Endothelial cell of umbilical vein (primary cell): ENCODE measurements around the gene TSPAN4. TPM values are rescaled to one million over a fixed set of nuclear protein-coding genes. Genes with fewer than 3 reads are reported as not detected.

ENCODE experiments used
- BruUV-seq: library from RNA; stranded (reverse); fragments of 400-500 nt; replicated peaks from 2 replicates; lab custom pipeline; 2021; lab: Mats Ljungman, UMichigan
- CTCF ChIA-PET: fragments of 300-600, 350-600 bp; sonication (Branson Sonifier 250); formaldehyde crosslinking; loops from one replicate; lab custom pipeline; 2021; ENCODE audit warnings: antibody characterized with exemption, inconsistent platforms; lab: Charles Lee
- POLR2A ChIA-PET: fragments of 300-600, 350-600 bp; sonication (Branson Sonifier 250); formaldehyde crosslinking; loops from one replicate; lab custom pipeline; 2021; ENCODE audit warnings: antibody characterized with exemption, inconsistent platforms; lab: Charles Lee
- DNase-seq: peaks from one replicate; pipeline ENCODE4 v3.0.0-alpha.2; 2011; ENCODE audit warnings: low read depth, low spot score
- FAIRE-seq: peaks from 2 replicates; lab custom pipeline; 2011; peaks lifted over from hg19 to GRCh38; lab: Jason Lieb, UNC
- H2AFZ ChIP-seq: 2 replicates; pipeline ENCODE4 v1.6.0; 2012; ENCODE audit warnings: low read depth, low read length, control low read depth, inconsistent platforms
- H3K27ac ChIP-seq: 2 replicates; pipeline ENCODE4 v1.5.1; 2011; ENCODE audit warnings: low read depth, mild to moderate bottlenecking, control low read depth, low read length, moderate library complexity; ENCODE audit not compliant: insufficient read depth
- H3K27me3 ChIP-seq, 2 experiments: 2 replicates each; pipeline versions ENCODE4 v1.6.0 to v1.6.1; 2011; ENCODE audit warnings: low read length in 2 of 2, mixed read lengths in 1 of 2; ENCODE audit not compliant: control insufficient read depth in 2 of 2, insufficient read depth in 2 of 2
- H3K36me3 ChIP-seq, 2 experiments: 2 replicates in 1 of 2; 3 replicates in 1 of 2; pipeline ENCODE4 v1.5.1; 2011; ENCODE audit warnings: low read length in 2 of 2, mild to moderate bottlenecking in 1 of 2, moderate library complexity in 1 of 2; ENCODE audit not compliant: control insufficient read depth in 2 of 2, insufficient read depth in 2 of 2; ENCODE audit errors: extremely low read depth in 1 of 2
- H3K4me1 ChIP-seq: 3 replicates; pipeline ENCODE4 v1.5.1; 2011; ENCODE audit warnings: mild to moderate bottlenecking, low read length; ENCODE audit not compliant: control insufficient read depth, insufficient read depth; ENCODE audit errors: extremely low read depth
- H3K4me2 ChIP-seq: 2 replicates; pipeline ENCODE4 v1.6.1; 2011; ENCODE audit warnings: low read length, control low read depth, mixed read lengths; ENCODE audit not compliant: insufficient read depth
- H3K4me3 ChIP-seq, 3 experiments: fragments of 200-600 bp in 1 of 3; sonication (generic), shearing (Covaris generic) in 1 of 3; replicated peaks in 1 of 3; 2 replicates each; pipeline ENCODE4 v1.5.1; 2011 to 2016; ENCODE audit warnings: control low read depth in 3 of 3, low read length in 3 of 3, mild to moderate bottlenecking in 2 of 3, inconsistent platforms in 1 of 3, low read depth in 1 of 3, moderate library complexity in 1 of 3; ENCODE audit not compliant: insufficient read depth in 1 of 3
- H3K79me2 ChIP-seq: 2 replicates; pipeline ENCODE4 v1.6.0; 2012; ENCODE audit warnings: low read length, inconsistent platforms; ENCODE audit not compliant: control insufficient read depth, insufficient read depth
- H3K9ac ChIP-seq: replicated peaks from 2 replicates; pipeline ENCODE3; 2011; ENCODE audit warnings: low read length, control low read depth; ENCODE audit not compliant: insufficient read depth; ENCODE audit errors: extremely low read depth
- H3K9me1 ChIP-seq: replicated peaks from 3 replicates; pipeline ENCODE4 v1.6.0; 2011; ENCODE audit warnings: mild to moderate bottlenecking, low read length; ENCODE audit not compliant: control insufficient read depth, insufficient read depth; ENCODE audit errors: extremely low read depth
- H3K9me3 ChIP-seq: replicated peaks from 2 replicates; pipeline ENCODE4 v1.5.1; 2012; ENCODE audit warnings: low read length, inconsistent platforms; ENCODE audit not compliant: control insufficient read depth, insufficient read depth
- H4K20me1 ChIP-seq: replicated peaks from 2 replicates; pipeline ENCODE3; 2011; ENCODE audit warnings: mild to moderate bottlenecking, low read length; ENCODE audit not compliant: control insufficient read depth, insufficient read depth; ENCODE audit errors: extremely low read depth
- EZH2 ChIP-seq: IDR thresholded peaks from 2 replicates; pipeline ENCODE4 v1.6.1; 2012; ENCODE audit warnings: borderline replicate concordance, low read depth, mild to moderate bottlenecking, moderate library complexity, low read length, inconsistent platforms; ENCODE audit not compliant: severe bottlenecking
- FOS ChIP-seq: IDR thresholded peaks from 2 replicates; pipeline ENCODE4 v1.6.1; 2011; ENCODE audit warnings: mild to moderate bottlenecking, low read length, moderate library complexity, borderline replicate concordance; ENCODE audit not compliant: insufficient read depth
- GATA2 ChIP-seq: IDR thresholded peaks from 2 replicates; pipeline ENCODE4 v1.7.0; 2011; ENCODE audit warnings: low read depth, mild to moderate bottlenecking, moderate library complexity, mixed read lengths, low read length; ENCODE audit not compliant: insufficient read length, insufficient read depth
- JUN ChIP-seq: IDR thresholded peaks from 2 replicates; pipeline ENCODE4 v1.6.1; 2011; ENCODE audit warnings: borderline replicate concordance, low read depth; ENCODE audit not compliant: insufficient read length, insufficient read depth
- MYC ChIP-seq: IDR thresholded peaks from one replicate; pipeline ENCODE4 v1.6.1; 2011; ENCODE audit warnings: mild to moderate bottlenecking, low read depth, low read length
- POLR2A ChIP-seq: IDR thresholded peaks from 2 replicates; pipeline ENCODE4 v1.6.1; 2012; ENCODE audit warnings: low read depth, mild to moderate bottlenecking, control low read depth, low read length
- POLR2AphosphoS5 ChIP-seq: IDR thresholded peaks from 2 replicates; pipeline ENCODE4 v1.6.1; 2012; ENCODE audit warnings: low read depth, mild to moderate bottlenecking, control low read depth, low read length, moderate library complexity; ENCODE audit not compliant: insufficient read depth
- dilution Hi-C: fragments of 300-500 bp; cut with MboI; formaldehyde crosslinking; loops from one replicate; pipeline ENCODE4 v1.15.0; 2019; ENCODE audit warnings: low sequenced_read_pairs; ENCODE audit not compliant: extremely low pct_ligation_motif_present
- intact Hi-C: fragments of 100-400 bp; cut with micrococcal nuclease; formaldehyde crosslinking; loops from one replicate; pipeline ENCODE4 v1.10.0; 2022
- polyA plus RNA-seq, 4 experiments: library from polyadenylated mRNA; depleted of rRNA in 3 of 4; stranded (reverse) in 3 of 4; unstranded in 1 of 4; fragments of >200 nt; gene quantifications; 2 replicates each; pipeline versions ENCODE4 v1.2.1 to v1.2.3, GENCODE V29; 2011 to 2012; ENCODE audit warnings: missing spikeins in 1 of 4
- total RNA-seq: library from RNA; stranded (reverse); gene quantifications from 2 replicates; pipeline ENCODE4 v1.2.3, GENCODE V29; 2021
- TF ChIP-seq, protein P1 (sequence below), 2 donors: IDR thresholded peaks; 1 replicate in 1 of 2; 2 replicates in 1 of 2; pipeline ENCODE4 v1.5.1; 2011; ENCODE audit warnings: low read length in 2 of 2, mild to moderate bottlenecking in 2 of 2, moderate library complexity in 2 of 2, control low read depth in 1 of 2, inconsistent platforms in 1 of 2, low read depth in 1 of 2; ENCODE audit not compliant: insufficient read depth in 1 of 2; ENCODE audit errors: extremely low read depth in 1 of 2
- TF ChIP-seq, protein P2 (sequence below): IDR thresholded peaks from 2 replicates; pipeline ENCODE4 v1.6.1; 2011; ENCODE audit not compliant: insufficient read depth, insufficient read length

TSPAN4 gene
- total and polyA plus RNA-seq, 2 donors (not counting 3 experiments of a cell fraction or from before 2014, with no cell fraction given) = 114 to 199 TPM

DNA sequence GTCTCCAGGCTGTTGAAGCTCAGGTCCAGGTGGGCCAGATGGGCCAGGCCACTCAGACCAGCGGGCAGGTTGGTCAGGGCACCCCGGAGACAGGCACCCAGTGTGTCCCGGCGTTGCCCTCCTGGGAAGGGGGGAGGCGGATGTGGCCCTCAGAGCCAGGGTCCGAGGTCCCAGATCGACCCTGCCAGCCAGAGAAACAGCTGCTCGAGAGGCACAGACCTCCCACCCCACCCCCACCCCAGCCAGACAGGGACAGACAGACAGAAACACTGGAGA, 39.2 kb upstream of the TSPAN4 start:
- Histone ChIP-seq H3K9me3 (no peaks in the 10 kb centered on the region), H4K20me1 (no peaks in the 10 kb centered on the region), H3K36me3 (peaks cover 0 to 20% of the 10 kb centered on the region in 2 experiments), H3K9me1 (no peaks in the 10 kb centered on the region), H3K9ac (no peak overlapping the region), H3K4me3 (no peak overlapping the region), H2AFZ (no peak overlapping the region), H3K4me2 (peak overlapping the region; percentile 17), H3K79me2 (peaks cover 6% of the 10 kb centered on the region), H3K27ac (no peak overlapping the region), H3K4me1 (peaks cover 16% of the 10 kb centered on the region), H3K27me3 (no peaks in the 10 kb centered on the region)
- CTCF ChIA-PET = interaction anchor here (0.6 kb wide), 1 partner anchor 73 kb away, joined by 3 read pairs; no protein-coding TSS in a partner anchor
- no TSS peak for BruUV-seq
- no peak for FAIRE-seq
- dilution Hi-C loops (no loop called here), intact Hi-C loops (no loop called here)
- TF ChIP-seq POLR2A = no peak
- TF ChIP-seq POLR2AphosphoS5 = no peak
- TF ChIP-seq, protein P1, sequence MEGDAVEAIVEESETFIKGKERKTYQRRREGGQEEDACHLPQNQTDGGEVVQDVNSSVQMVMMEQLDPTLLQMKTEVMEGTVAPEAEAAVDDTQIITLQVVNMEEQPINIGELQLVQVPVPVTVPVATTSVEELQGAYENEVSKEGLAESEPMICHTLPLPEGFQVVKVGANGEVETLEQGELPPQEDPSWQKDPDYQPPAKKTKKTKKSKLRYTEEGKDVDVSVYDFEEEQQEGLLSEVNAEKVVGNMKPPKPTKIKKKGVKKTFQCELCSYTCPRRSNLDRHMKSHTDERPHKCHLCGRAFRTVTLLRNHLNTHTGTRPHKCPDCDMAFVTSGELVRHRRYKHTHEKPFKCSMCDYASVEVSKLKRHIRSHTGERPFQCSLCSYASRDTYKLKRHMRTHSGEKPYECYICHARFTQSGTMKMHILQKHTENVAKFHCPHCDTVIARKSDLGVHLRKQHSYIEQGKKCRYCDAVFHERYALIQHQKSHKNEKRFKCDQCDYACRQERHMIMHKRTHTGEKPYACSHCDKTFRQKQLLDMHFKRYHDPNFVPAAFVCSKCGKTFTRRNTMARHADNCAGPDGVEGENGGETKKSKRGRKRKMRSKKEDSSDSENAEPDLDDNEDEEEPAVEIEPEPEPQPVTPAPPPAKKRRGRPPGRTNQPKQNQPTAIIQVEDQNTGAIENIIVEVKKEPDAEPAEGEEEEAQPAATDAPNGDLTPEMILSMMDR (IDR thresholded peaks at IDR 0.05; ENCODE audit: extremely low read depth in 1 of 2, insufficient read depth in 1 of 2, low read depth in 1 of 2, low read length in 2 of 2) = no peak
- no peak for TF ChIP-seq FOS
- TF ChIP-seq JUN = no peak
- no peak for TF ChIP-seq EZH2
- TF ChIP-seq, protein P2, sequence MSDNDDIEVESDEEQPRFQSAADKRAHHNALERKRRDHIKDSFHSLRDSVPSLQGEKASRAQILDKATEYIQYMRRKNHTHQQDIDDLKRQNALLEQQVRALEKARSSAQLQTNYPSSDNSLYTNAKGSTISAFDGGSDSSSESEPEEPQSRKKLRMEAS = no peak
- TF ChIP-seq MYC = no peak
- TF ChIP-seq GATA2 = no peak
- POLR2A ChIA-PET = no interaction called here
- DNase-seq = no peak
